T47D (cell line): ENCODE data around the gene EDN2.

ENCODE experiments used
- DNase-seq, 2 experiments: peaks; one replicate each; pipeline versions ENCODE4 v3.0.0 to v3.0.0-alpha.2; 2011 to 2012; ENCODE audit warnings: low read depth in 1 of 2, low spot score in 1 of 2
- JUND ChIP-seq: IDR thresholded peaks from 2 replicates; pipeline ENCODE4 v1.6.1; 2012; ENCODE audit warnings: low read depth
- in situ Hi-C: cut with HindIII; loops from 2 replicates; pipeline ENCODE4 v1.10.0; 2016; ENCODE audit warnings: low sequenced_read_pairs, low pct_unique_long_range_greater_than_20kb

EDN2 gene

DNA sequence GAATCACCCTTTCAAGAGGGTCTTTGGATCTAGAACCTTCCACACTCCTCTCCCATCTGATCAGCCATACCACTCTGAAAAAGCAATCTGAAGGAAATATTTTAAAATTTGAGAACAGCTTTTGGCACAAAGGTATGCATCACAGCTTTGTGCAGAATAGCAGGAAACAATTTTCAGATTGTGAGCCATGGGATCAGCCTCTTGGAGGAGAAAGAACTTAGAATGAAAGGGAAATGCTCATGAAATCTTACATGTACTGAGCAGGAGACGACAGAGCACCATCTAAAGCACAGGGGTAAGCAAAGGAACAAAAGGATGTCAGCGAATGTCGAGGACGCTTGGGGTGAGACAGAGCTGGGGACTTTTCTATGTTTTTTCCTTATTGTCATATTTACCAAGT is 54.4 kb downstream of the EDN2 start:
- DNase-seq: no peak
- TF ChIP-seq JUND: no peak
- in situ Hi-C loops: no loop called here

DNA sequence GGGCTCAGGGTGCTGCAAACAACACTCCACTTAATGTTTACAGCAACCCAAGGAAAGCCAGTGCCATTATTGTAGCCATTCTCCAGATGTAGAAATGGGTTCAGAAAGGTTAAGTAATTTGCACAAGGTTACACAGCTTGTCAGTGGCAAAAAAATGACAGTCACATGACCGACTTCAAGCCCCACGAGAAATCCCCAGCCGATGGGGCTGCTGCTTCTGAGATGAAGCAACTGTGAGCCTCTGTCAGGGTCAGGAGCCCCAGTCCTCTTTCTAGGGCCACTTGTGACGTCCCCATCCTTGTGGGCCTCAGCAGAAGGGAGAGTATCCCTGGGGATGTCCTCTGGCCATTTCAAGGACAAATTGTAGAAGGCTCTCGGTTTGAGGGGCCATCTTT is 54.8 kb downstream of the EDN2 start:
- in situ Hi-C loops: no loop called here
- DNase-seq: no peak
- no peak for TF ChIP-seq JUND
